ENCODE results near the gene SYTL3. TPM values are rescaled to one million over a fixed set of nuclear protein-coding genes. Genes with fewer than 3 reads are reported as not detected.

The SYTL3 gene
- total and polyA plus RNA-seq, 2 experiments from 2014 or later: 0.07 TPM; not detected in 1

DNA sequence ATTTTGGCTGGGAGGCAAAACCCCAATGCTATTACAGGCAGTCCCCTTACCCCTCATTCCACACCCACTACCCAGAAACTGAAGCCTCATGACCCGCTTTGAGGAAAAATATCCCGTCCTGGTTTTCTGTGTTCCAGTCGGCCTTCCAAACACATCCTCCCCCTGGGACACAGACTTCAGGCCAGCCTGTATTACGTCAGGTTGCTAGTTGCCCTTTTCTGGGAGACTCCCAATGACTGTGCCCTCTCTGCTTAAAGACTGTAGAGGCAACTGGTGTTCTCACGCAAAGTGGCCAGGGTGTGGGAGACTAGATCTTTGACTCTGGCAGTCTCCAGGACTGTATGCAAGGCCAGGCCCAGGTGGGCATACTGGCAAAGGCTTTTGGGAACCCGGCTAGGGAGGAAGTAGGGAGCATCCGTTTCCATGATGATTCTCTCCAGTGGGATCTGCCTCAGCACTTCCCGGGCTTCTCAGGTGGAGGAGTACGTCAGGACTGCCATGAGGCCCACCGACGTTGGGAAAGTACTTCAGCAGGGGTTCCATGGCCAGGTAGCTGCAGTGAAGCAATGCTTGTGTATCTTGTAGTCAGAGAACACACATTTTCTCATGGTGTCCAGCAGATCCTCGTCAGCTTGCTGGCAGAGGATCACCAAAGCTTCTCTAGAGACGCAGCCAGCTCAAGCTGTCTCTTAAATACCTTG is 40.2 kb upstream of the SYTL3 start (continued):
- TF ChIP-seq, protein P1, sequence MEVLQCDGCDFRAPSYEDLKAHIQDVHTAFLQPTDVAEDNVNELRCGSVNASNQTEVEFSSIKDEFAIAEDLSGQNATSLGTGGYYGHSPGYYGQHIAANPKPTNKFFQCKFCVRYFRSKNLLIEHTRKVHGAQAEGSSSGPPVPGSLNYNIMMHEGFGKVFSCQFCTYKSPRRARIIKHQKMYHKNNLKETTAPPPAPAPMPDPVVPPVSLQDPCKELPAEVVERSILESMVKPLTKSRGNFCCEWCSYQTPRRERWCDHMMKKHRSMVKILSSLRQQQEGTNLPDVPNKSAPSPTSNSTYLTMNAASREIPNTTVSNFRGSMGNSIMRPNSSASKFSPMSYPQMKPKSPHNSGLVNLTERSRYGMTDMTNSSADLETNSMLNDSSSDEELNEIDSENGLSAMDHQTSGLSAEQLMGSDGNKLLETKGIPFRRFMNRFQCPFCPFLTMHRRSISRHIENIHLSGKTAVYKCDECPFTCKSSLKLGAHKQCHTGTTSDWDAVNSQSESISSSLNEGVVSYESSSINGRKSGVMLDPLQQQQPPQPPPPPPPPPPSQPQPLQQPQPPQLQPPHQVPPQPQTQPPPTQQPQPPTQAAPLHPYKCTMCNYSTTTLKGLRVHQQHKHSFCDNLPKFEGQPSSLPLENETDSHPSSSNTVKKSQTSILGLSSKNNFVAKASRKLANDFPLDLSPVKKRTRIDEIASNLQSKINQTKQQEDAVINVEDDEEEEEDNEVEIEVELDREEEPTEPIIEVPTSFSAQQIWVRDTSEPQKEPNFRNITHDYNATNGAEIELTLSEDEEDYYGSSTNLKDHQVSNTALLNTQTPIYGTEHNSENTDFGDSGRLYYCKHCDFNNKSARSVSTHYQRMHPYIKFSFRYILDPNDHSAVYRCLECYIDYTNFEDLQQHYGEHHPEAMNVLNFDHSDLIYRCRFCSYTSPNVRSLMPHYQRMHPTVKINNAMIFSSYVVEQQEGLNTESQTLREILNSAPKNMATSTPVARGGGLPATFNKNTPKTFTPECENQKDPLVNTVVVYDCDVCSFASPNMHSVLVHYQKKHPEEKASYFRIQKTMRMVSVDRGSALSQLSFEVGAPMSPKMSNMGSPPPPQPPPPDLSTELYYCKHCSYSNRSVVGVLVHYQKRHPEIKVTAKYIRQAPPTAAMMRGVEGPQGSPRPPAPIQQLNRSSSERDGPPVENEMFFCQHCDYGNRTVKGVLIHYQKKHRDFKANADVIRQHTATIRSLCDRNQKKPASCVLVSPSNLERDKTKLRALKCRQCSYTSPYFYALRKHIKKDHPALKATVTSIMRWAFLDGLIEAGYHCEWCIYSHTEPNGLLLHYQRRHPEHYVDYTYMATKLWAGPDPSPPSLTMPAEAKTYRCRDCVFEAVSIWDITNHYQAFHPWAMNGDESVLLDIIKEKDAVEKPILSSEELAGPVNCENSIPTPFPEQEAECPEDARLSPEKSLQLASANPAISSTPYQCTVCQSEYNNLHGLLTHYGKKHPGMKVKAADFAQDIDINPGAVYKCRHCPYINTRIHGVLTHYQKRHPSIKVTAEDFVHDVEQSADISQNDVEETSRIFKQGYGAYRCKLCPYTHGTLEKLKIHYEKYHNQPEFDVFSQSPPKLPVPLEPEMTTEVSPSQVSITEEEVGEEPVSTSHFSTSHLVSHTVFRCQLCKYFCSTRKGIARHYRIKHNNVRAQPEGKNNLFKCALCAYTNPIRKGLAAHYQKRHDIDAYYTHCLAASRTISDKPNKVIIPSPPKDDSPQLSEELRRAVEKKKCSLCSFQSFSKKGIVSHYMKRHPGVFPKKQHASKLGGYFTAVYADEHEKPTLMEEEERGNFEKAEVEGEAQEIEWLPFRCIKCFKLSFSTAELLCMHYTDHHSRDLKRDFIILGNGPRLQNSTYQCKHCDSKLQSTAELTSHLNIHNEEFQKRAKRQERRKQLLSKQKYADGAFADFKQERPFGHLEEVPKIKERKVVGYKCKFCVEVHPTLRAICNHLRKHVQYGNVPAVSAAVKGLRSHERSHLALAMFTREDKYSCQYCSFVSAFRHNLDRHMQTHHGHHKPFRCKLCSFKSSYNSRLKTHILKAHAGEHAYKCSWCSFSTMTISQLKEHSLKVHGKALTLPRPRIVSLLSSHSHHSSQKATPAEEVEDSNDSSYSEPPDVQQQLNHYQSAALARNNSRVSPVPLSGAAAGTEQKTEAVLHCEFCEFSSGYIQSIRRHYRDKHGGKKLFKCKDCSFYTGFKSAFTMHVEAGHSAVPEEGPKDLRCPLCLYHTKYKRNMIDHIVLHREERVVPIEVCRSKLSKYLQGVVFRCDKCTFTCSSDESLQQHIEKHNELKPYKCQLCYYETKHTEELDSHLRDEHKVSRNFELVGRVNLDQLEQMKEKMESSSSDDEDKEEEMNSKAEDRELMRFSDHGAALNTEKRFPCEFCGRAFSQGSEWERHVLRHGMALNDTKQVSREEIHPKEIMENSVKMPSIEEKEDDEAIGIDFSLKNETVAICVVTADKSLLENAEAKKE (CRISPR knock-in tag; IDR thresholded peaks at IDR 0.05): no peak
- TF ChIP-seq STAT1 (IDR thresholded peaks at IDR 0.05; ENCODE audit: unreplicated experiment) (no peak), EZH2phosphoT487 (IDR thresholded peaks at IDR 0.05; ENCODE audit: unreplicated experiment) (no peak), JUNB (IDR thresholded peaks at IDR 0.05; ENCODE audit: unreplicated experiment) (no peak), NANOG (IDR thresholded peaks at IDR 0.05; ENCODE audit: borderline replicate concordance) (no peak), EZH2 (IDR thresholded peaks at IDR 0.05; ENCODE audit: low read depth, unreplicated experiment) (no peak)

DNA sequence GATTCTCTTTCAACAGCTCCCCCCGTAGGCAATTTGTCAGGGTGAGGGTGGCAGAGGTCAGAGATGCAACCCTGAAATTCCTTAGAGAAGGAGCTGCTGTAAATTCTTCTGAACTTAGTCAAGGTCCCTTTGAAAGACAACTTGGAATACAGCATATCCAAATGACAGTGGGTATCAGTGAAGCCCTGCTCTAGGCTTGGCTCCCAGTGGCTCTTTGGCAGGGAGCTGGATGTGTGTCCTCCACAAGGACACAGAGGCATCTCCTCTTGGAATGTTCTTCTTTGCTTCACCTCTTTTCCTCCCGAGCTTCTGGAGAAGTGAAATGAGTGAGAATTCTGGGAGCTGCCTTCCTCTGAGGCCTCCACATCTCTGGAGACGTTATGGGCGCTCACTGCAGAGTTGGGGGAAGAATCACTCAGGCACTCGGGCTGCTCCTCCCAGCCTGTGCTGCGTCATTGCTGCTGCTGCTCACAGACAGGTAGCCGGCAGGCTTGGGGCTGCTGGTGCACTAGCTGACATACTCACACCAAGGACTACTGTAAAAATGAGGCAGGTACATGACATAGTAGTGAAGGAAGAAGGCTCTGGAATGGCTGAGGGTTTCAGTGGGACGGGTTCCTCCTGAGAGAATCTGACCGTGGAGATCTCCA is 39.4 kb upstream of the SYTL3 start:
- Histone ChIP-seq H3K27me3 (ENCODE audit: insufficient read depth) (no peaks in the 10 kb centered on the region), H3K4me3 (no peak overlapping the region), H3K4me1 (ENCODE audit: insufficient read depth) (peaks cover 9% of the 10 kb centered on the region), H3K9me2 (ENCODE audit: insufficient read depth) (no peaks in the 10 kb centered on the region), H3K36me3 (ENCODE audit: insufficient read depth) (peaks cover 4% of the 10 kb centered on the region), H3K27ac (ENCODE audit: low read depth) (peak overlapping the region; percentile 92), H3K4me2 (no peak overlapping the region), H2AFZ (no peak overlapping the region), H3F3A (replicated peaks; ENCODE audit: low read depth) (peaks cover 4% of the 10 kb centered on the region; the same call in 1 of the 2 replicates), H3K79me2 (replicated peaks; ENCODE audit: insufficient read depth) (peaks cover 9% of the 10 kb centered on the region; the same call in 1 of the 2 replicates), H4K20me1 (replicated peaks; ENCODE audit: insufficient read depth) (peaks cover 5% of the 10 kb centered on the region; the same call in 1 of the 2 replicates)
- ATAC-seq (no peak), DNase-seq (ENCODE audit: low spot score) (no peak)
- Mint-ChIP-seq H3K27ac (peak overlapping the region; percentile 95), H3K4me3 (no peak overlapping the region), H3K27me3 (ENCODE audit: insufficient read depth, low read depth, poor library complexity) (peaks cover 5% of the 10 kb centered on the region), H3K9me3 (peaks cover 2% of the 10 kb centered on the region; the same call in 1 of the 3 replicates), H3K4me1 (peaks cover 22% of the 10 kb centered on the region), H3K36me3 (ENCODE audit: low read depth) (peaks cover 82% of the 10 kb centered on the region)
- TF ChIP-seq JUNB (IDR thresholded peaks at IDR 0.05; ENCODE audit: unreplicated experiment): no peak
- no peak for TF ChIP-seq STAT1 (IDR thresholded peaks at IDR 0.05; ENCODE audit: unreplicated experiment)
- TF ChIP-seq, protein P2, sequence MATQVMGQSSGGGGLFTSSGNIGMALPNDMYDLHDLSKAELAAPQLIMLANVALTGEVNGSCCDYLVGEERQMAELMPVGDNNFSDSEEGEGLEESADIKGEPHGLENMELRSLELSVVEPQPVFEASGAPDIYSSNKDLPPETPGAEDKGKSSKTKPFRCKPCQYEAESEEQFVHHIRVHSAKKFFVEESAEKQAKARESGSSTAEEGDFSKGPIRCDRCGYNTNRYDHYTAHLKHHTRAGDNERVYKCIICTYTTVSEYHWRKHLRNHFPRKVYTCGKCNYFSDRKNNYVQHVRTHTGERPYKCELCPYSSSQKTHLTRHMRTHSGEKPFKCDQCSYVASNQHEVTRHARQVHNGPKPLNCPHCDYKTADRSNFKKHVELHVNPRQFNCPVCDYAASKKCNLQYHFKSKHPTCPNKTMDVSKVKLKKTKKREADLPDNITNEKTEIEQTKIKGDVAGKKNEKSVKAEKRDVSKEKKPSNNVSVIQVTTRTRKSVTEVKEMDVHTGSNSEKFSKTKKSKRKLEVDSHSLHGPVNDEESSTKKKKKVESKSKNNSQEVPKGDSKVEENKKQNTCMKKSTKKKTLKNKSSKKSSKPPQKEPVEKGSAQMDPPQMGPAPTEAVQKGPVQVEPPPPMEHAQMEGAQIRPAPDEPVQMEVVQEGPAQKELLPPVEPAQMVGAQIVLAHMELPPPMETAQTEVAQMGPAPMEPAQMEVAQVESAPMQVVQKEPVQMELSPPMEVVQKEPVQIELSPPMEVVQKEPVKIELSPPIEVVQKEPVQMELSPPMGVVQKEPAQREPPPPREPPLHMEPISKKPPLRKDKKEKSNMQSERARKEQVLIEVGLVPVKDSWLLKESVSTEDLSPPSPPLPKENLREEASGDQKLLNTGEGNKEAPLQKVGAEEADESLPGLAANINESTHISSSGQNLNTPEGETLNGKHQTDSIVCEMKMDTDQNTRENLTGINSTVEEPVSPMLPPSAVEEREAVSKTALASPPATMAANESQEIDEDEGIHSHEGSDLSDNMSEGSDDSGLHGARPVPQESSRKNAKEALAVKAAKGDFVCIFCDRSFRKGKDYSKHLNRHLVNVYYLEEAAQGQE (IDR thresholded peaks at IDR 0.05; ENCODE audit: unreplicated experiment): no peak
- TF ChIP-seq, protein P3, sequence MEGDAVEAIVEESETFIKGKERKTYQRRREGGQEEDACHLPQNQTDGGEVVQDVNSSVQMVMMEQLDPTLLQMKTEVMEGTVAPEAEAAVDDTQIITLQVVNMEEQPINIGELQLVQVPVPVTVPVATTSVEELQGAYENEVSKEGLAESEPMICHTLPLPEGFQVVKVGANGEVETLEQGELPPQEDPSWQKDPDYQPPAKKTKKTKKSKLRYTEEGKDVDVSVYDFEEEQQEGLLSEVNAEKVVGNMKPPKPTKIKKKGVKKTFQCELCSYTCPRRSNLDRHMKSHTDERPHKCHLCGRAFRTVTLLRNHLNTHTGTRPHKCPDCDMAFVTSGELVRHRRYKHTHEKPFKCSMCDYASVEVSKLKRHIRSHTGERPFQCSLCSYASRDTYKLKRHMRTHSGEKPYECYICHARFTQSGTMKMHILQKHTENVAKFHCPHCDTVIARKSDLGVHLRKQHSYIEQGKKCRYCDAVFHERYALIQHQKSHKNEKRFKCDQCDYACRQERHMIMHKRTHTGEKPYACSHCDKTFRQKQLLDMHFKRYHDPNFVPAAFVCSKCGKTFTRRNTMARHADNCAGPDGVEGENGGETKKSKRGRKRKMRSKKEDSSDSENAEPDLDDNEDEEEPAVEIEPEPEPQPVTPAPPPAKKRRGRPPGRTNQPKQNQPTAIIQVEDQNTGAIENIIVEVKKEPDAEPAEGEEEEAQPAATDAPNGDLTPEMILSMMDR (conservative IDR thresholded peaks at IDR 0.05; ENCODE audit: low read depth in 2 of 2): no peak
- no peak for TF ChIP-seq NANOG (IDR thresholded peaks at IDR 0.05; ENCODE audit: borderline replicate concordance)
- no peak for TF ChIP-seq ZNF331 (CRISPR knock-in tag; IDR thresholded peaks at IDR 0.05; ENCODE audit: low read depth)
- TF ChIP-seq ZNF114 (CRISPR knock-in tag; IDR thresholded peaks at IDR 0.05): no peak
